GM19193 (cell line): ENCODE data around the gene RIPOR1.

ENCODE experiments used
- POLR2A ChIP-seq: IDR thresholded peaks from 4 replicates; pipeline ENCODE4 v1.6.1; 2011; ENCODE audit not compliant: insufficient read depth, insufficient read length; ENCODE audit errors: extremely low read depth

RIPOR1 gene

GRCh38 chr16:67528222-67528869 lies at the start of gene RIPOR1:
TSS of gene RIPOR1 (plus strand) at chr16:67528829. CDS start at chr16:67538447, 9,618 bp downstream.
- no peak for TF ChIP-seq POLR2A

- peak; percentile 80 for TF ChIP-seq POLR2A
Observed at GRCh38 chr16:67480833-67481560, 47.6 kb upstream of the RIPOR1 start, which contains the start of gene ATP6V0D1. TSS of gene ATP6V0D1 (minus strand) at chr16:67481157. CDS start at chr16:67481086, 71 bp downstream.

- no peak for TF ChIP-seq POLR2A
Observed at GRCh38 chr16:67481561-67482232, 46.9 kb upstream of the RIPOR1 start.

- no peak for TF ChIP-seq POLR2A
Observed at GRCh38 chr16:67482233-67482924, 46.2 kb upstream of the RIPOR1 start.

GRCh38 chr16:67483150-67483549 lies 45.5 kb upstream of the RIPOR1 start, which contains the start of gene AGRP:
TSS of gene AGRP (minus strand) at chr16:67483547. CDS start at chr16:67483398, 149 bp downstream.
- TF ChIP-seq POLR2A = no peak

- no peak for TF ChIP-seq POLR2A
Observed at GRCh38 chr16:67483731-67484525, 44.7 kb upstream of the RIPOR1 start.

- TF ChIP-seq POLR2A = no peak
Observed at GRCh38 chr16:67486805-67487204, 41.8 kb upstream of the RIPOR1 start.

- no peak for TF ChIP-seq POLR2A
Observed at GRCh38 chr16:67489401-67490083, 39.1 kb upstream of the RIPOR1 start.

GRCh38 chr16:67490335-67491096 lies 38.1 kb upstream of the RIPOR1 start:
- TF ChIP-seq POLR2A = no peak

GRCh38 chr16:67499106-67499505 lies 29.5 kb upstream of the RIPOR1 start:
- no peak for TF ChIP-seq POLR2A

GRCh38 chr16:67504031-67505021 lies 24.3 kb upstream of the RIPOR1 start:
- no peak for TF ChIP-seq POLR2A

- TF ChIP-seq POLR2A = no peak
Observed at GRCh38 chr16:67506468-67506867, 22.2 kb upstream of the RIPOR1 start.
